HL-60/S4 treated with retinoic acid at 250 ng/mL for 4 days and 3 days (cell line): ENCODE results near the gene TSC2.

Experiments used
- in situ Hi-C: fragments of 300-500 bp; cut with MboI; formaldehyde crosslinking; loops from 2 replicates; pipeline ENCODE4 v1.7.0; 2022; ENCODE audit warnings: low sequenced_read_pairs

Gene TSC2

GRCh38 chr16:2047330-2048115 is at the start of gene TSC2, which contains the start of gene NTHL1:
Gene TSC2, plus strand, starts transcription at chr16:2047985. Its CDS starts 631 bp downstream, at chr16:2048616.
Gene NTHL1, minus strand, starts transcription at chr16:2047834. Its CDS starts 11 bp downstream, at chr16:2047823.
- in situ Hi-C loops: no loop called here

DNA sequence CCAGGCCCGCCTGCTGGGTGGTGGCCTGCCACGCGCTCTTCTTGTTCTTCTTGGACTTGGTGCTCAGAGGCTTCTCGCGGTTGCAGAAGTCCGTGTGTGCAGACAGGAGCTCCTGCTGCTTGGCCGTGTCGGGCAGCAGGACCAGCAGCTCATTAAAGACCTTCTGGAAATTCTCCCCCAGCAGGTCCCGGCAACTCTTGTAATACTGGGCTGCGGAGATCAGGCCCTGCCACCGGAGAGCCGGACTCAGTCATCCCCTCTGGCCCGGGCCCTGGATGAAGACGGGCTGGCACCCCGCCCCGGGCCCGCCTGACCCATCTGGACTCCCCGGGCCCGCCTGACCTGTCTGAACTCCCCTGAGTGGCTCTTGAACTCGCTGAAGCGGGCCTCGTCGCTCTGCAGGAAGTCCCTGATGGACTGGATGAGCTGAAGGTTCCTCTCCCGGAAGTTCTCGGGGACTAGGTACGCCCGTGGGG is 49.4 kb upstream of the TSC2 start:
- in situ Hi-C loops: no loop called here

DNA sequence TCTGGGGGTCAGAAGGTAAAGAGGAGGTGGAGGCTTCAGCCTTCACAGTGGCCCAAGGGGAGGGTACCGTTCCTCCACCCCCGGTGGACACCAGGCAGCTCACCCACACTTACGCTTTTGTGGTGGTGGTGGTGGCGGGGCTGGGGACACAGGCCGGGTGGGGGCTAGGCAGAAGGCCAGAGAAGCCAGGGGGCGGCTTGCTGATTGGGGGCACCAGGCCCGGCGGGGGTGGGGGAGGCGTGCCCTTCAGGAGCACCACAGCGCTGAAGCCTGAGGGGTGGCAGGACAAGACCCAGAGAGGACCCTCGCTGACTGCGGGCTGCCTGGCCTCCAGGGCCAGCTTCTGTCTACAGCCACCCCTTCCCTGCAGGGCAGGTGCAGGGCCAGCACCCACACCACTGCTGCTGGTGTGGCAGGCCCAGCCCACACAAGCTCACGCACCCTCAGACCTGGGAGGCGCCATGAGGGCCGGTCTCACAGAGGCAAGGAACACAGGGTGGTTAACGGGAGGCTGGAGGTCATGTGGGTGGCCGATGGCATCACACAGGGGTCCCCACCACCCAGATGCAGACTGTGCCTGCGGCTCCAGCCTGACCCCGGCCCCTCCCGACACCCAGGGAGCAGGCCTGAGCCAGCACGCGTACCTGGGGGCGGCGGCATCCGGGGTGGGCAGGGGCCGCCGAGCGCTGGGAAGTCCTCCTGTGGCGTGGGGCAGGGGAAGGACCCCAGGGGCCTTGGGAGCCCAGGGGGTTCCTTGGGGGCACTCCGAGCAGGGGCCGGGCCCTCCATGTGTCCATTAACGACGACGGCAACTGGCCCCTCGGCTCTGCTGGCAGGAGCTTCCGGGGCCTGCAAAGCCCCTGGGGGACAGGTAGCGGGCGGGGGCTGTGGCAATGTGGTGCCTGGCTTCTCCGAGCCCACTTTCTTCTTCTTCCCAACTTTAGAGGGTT is 48.7 kb upstream of the TSC2 start:
- in situ Hi-C loops: no loop called here

- in situ Hi-C loops: loop anchor here (25.0 kb wide), 1 partner anchor 487 kb away; the partner anchor contains the start of gene TBC1D24
Measured at GRCh38 chr16:1999866-2000514, 47.8 kb upstream of the TSC2 start.

DNA sequence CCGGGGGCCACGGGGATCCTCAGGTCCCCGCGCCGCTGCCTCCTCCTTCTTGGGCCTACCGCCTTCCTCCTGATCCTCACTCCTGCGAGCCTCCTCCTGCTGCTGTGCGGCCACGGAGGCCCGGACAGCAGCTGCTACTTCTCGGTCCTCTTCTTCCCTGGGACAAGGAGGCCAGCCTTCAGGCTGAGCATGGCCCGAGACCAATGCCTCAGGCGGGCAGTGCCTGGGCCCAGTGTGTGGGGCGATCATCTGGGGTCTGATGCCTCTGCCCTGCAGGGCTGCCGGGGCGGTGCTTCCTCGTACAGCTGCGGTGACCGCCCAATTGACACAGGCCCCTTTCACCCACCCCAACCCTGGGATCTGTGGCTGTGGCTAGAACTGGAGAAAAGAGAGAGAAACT is 46.8 kb upstream of the TSC2 start:
- in situ Hi-C loops: loop anchor here (25.0 kb wide), 1 partner anchor 486 kb away; the partner anchor contains the start of gene TBC1D24

- in situ Hi-C loops: loop anchor here (25.0 kb wide), 1 partner anchor 486 kb away; the partner anchor contains the start of gene TBC1D24
Measured at GRCh38 chr16:2001456-2002355, 46.1 kb upstream of the TSC2 start.

DNA sequence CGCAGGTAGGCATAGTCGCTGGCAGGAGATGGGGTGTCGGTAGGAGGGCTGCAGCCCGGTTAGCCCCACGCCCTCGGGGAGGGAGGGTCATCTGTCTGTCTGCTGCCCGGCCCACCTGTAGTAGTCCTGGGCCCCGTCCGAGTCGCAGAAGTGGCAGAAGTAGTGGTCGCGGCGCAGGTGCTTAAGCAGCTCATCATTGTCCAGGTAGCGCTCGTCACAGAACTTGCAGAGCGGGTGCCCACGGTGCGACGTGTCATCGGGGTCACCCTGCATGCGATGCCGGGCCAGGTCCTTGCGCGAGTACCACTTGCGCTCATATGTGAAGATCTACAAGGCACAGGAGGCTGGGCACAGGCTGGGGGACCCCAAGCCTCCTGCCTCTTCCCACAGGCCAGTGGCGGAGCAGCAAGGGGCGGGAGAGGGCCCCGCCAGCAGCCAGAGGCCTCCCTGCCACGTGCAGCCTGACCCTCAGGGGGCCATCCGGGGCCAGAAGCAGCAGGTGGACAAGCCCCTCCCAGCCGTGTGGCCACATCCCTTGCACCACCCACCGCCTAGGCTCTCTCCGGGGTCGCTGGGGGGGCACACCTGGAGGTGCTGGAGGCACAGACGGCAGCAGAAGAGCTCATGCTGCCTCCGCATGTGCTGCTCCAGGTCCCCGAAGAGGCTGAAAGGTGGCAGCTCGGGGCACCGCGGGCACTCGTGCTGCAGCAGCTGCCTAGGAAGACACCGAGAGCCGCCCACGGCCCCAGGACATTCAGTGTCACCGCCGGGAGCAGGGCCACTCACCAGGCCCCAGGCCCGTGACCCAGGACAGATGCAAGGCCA is 45.2 kb upstream of the TSC2 start:
- in situ Hi-C loops: loop anchor here (25.0 kb wide), 1 partner anchor 485 kb away; the partner anchor contains the start of gene TBC1D24

DNA sequence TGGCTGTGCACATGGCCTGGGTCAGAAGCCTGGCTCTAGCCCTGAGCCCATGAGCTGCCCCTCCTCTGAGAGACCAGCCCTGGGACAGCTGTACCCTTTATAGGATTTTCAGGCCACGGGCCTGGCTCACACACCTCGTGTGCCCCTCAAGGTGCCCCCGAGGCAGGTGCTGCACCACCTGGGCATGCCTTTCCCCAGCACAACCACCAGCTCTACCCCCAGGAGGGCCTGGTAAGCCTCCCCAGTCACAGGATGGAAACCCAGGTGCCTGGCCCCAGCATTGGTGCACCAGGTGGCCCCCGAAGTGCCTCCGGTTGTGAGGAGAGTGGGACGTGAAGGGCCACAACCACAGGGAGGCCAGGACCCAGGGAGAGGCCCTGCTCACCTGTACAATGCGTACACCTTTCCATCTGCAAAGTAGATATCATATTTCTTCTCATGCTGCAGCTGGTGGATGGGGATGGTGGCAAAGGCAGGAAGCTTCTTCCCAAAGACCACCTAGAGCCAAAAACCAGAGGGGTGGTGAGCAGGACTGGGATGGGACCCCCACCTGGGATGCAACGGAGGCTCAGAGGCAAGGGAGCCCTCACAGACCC is 44.5 kb upstream of the TSC2 start:
- in situ Hi-C loops: loop anchor here (25.0 kb wide), 1 partner anchor 484 kb away; the partner anchor contains the start of gene TBC1D24

- in situ Hi-C loops: loop anchor here (25.0 kb wide), 1 partner anchor 483 kb away; the partner anchor contains the start of gene TBC1D24
Measured at GRCh38 chr16:2003827-2004641, 43.8 kb upstream of the TSC2 start.

GRCh38 chr16:2004795-2005517 is 42.8 kb upstream of the TSC2 start:
- in situ Hi-C loops: loop anchor here (25.0 kb wide), 1 partner anchor 482 kb away; the partner anchor contains the start of gene TBC1D24

- in situ Hi-C loops: loop anchor here (25.0 kb wide), 1 partner anchor 482 kb away; the partner anchor contains the start of gene TBC1D24
Measured at GRCh38 chr16:2005646-2006045, 42.1 kb upstream of the TSC2 start.

- in situ Hi-C loops: loop anchor here (25.0 kb wide), 1 partner anchor 481 kb away; the partner anchor contains the start of gene TBC1D24
Measured at GRCh38 chr16:2006317-2006716, 41.5 kb upstream of the TSC2 start.

DNA sequence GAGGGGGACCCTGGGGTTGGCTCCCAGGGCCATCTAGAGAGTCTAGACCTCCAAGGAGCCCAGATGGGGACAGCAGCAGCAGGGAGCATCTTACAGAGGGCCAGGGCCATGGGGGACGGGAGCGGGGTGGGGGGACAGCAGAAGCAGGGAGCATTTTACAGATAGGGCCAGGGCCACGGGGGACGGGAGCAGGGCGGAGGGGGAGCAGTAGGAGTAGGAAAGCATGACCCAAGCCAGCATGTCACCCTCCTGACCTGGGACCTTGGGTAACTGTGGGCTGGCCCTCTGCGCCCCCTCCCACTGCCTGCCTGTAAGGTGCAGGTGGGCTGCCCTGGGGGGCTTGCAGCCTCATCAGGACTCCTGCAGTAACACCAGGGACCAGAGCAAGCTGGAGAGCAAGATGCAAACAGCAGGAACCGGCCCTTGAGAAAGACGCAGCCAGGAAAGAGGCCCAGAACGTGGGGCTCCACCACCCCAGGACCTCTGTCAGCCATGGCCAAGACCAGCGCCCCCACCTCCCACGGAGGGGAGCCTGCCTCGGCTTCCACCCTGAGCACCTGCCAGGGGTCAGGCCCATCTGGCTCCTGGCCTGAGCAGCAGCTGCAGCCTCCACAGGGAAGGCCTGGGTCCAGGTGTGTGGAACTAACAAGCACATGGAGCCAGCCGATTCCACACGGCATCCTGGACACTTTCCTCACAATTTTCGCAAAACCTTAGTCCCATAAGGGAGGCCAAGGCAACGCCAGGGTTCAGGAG is 40.5 kb upstream of the TSC2 start:
- in situ Hi-C loops: loop anchor here (25.0 kb wide), 1 partner anchor 480 kb away; the partner anchor contains the start of gene TBC1D24

- in situ Hi-C loops: loop anchor here (25.0 kb wide), 1 partner anchor 479 kb away; the partner anchor contains the start of gene TBC1D24
Measured at GRCh38 chr16:2008009-2008526, 39.7 kb upstream of the TSC2 start.

- in situ Hi-C loops: loop anchor here (25.0 kb wide), 1 partner anchor 479 kb away; the partner anchor contains the start of gene TBC1D24
Measured at GRCh38 chr16:2008631-2009163, 39.1 kb upstream of the TSC2 start.
